Inferior parietal cortex (tissue), 1 donor: ENCODE results near the gene LIN7A.
"Not testable (repeated sequence)": the region's sequence is repeated elsewhere in the genome, so short reads cannot be mapped to it uniquely, and the experiment has no call there.

Source experiments
- DNase-seq: peaks from one replicate; pipeline ENCODE4 v3.0.0-alpha.2; 2016; ENCODE audit errors: extremely low spot score

LIN7A gene

DNA sequence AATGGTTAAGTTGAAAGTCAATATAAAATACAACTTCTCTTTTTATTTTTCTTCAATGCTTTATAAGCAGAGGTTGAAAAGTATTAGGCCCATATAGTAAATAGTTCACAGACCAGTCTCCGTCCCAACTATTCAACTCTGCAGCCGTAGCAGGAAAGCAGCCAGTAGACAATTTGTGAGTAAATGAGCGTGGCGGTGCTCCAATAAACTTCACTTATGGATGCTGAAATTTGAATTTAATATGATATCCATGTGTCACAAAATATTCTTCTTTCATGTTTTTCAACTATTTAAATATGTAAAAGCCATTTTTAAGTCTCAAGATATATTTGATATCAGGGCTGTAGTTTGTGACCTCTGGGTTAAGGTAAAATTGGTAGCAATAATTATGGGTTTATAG, 17.7 kb downstream of the LIN7A start:
- no peak for DNase-seq

GRCh38 chr12:80917651-80918050, 20.1 kb downstream of the LIN7A start:
- no peak for DNase-seq

DNA sequence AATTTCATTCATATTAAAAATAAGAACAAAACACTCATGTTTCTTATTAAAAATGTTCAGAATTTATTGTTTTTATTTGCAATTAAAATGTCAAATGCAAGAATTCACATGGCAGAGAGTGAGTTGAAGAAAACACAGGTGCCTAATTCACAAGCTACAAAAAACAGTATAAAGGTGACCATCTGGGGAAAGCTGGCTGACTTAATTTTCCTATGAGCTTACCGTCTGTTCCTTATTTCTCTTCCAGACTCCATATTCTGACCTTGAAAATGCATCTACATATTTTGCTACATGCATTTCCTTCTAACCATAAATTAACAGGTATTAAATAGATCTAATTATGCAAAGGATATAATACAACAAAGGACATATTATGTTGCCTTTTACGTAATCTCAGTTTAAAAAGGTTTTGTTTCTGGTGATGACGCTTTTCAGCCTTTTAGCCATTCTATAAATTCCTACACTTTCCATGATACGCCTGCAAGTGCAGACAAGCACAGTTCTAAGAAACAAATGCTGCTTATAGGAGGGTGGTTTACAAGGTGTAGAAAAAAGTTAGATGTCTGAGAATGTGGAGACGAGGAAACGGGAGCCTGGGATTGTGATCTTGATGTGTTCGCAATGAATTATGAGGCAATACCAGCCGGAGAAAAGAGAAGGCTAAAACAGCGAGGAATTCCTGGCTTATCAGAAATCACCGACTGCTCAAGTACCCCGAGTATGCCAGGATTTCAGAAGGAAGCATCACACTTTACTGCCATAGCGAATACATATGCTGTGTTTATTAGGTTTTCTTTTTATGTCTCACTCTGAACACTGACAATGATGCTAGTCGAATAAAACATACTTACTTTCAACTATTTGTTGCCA, 24.6 kb downstream of the LIN7A start:
- no peak for DNase-seq

GRCh38 chr12:80909370-80909769, 28.4 kb downstream of the LIN7A start:
- DNase-seq = no peak

DNA sequence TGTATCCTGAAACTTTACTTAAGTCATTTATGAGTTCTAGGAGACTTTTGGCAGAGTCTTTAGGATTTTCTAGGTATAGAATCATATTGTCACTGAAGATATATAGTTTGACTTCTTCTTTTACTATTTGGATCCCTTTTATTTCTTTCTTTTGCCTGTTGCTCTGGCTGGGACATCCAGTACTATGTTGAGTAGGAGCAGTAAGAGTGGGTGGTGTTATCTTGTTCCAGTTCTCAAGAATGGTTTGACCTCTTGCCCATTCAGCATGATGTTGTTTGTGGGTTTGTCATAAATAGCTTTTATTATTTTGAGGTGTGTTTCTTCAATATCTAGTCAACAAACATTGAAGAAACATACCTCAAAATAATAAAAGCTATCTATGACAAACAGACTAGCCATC, 35.0 kb downstream of the LIN7A start:
- no peak for DNase-seq

- no peak for DNase-seq
Observed at GRCh38 chr12:80901661-80902060, 36.1 kb downstream of the LIN7A start.

GRCh38 chr12:80895240-80895639, 42.5 kb downstream of the LIN7A start:
- no peak for DNase-seq

DNA sequence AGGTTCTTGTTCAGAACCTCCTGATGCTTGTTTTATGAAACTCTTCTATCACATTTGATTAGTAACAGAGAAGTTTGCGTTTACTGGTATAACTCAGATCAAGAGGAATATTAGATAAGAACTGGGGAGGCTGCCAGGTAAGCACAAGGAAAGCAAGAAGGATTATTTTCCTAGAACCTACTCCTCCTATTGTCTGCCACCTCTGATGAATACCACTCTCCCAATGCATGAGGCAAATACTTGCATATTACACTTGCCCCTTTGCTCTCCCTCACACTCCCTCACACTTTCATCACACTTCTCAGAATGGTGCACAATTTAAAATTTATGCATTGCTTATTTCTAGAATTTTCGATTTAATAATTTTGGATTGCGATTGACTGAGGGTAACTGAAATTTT, 43.6 kb downstream of the LIN7A start:
- no peak for DNase-seq

DNA sequence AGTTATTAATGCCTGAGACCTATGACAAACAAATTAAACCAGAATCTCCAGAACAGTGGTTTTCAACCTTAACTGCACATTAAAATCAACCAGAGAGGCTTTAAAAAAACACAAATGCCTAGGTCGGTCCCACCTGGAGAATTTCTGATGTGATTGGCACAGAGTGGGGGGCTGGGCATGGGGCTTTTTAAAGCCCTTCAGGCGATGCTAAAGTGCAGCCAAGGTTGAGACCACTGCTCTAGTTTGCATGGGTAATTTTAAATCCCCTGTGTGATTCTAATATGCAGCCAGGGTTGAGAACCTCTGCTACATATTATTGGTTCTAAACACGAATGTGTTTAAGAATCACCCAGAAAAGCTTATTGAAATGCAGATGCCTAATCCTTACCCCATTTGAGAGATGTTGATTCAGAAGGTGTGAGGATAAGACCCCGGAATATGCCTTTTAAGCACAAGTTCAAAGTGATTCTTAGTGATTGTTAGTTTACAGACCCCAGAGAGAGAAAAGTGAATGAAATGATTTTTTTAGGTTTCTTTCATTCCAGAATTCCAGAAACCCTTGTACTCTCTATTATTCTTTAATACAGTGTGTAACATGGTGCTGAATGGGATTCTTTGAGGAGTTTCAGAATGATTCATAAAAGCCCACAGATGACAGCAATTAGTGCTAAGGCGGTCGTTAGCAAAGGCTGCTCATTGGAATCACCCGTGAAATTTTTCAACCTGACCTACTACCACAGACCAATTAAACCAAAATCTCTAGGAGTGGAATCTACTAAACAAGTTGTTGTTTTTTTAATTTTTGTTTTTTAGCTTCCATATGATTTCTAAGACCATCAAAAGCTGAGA, 44.9 kb downstream of the LIN7A start:
- DNase-seq = no peak

- no peak for DNase-seq
Observed at GRCh38 chr12:80884651-80885050, 53.1 kb downstream of the LIN7A start.

- DNase-seq = no peak
Observed at GRCh38 chr12:80881106-80881505, 56.6 kb downstream of the LIN7A start.

- not testable (repeated sequence) for DNase-seq
Observed at GRCh38 chr12:80878452-80878851, 59.3 kb downstream of the LIN7A start.

DNA sequence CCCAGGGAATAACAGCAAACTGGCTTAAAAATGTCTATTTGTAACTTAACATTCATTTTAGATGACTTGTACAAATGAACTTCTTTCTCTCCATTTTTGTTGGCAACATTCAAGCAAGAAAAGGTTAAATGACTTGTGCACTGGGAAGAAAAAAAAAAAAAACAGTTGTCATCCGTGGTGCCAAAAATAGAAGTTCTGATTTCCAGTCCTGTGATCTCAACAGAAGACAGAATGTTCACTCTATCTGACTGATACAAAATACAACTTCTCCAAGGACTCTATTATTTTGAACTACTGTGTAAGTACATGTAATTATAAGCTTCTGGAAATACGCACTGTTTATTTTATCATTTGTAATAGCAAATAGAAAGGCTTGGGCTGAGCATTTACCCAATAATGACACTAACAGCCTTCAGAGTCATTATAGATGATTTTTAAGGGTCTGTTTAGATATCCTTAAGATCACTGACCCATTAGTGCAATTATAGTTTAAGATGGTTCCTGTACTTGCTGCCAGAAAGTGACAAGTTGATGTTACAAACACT, 59.9 kb downstream of the LIN7A start:
- DNase-seq = no peak

GRCh38 chr12:80872053-80872452, 65.7 kb downstream of the LIN7A start:
- DNase-seq = no peak

DNA sequence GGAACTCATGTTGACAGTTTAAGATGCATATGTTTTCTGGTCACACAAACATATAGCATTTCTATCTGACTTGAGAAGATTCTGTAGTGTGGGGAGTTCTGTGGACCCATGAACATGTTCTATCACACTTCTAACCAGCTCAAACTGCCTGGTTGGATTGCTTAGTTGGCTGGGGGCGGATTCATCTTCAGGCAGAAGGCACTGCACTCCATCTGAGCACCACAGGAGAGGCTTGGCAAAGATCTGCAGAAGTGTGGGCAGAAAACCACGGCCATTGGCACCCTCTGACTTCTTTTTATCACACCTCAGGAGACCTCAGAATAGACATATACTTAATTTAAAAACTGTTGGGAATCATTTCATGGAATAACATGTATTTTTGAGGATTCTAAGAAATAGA, 68.5 kb downstream of the LIN7A start:
- no peak for DNase-seq

DNA sequence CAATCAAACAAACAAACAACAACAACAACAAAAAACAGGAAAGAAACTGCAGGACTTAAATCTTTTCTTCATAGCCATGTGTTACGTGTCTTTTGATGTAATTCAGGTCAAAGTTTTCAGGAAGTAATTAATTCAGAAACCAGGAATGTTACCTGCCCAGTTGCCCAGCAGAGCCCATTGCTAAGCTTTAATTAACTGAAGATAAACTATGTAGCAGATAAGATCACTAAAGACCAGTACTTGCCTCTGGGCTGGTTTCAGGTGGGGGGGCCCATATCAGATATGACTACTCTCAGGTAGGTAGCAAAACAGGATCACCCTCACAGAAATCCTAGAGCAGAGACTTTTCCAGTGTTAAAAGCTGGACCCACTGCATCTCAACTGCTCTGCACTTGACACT, 69.2 kb downstream of the LIN7A start:
- DNase-seq = no peak

DNA sequence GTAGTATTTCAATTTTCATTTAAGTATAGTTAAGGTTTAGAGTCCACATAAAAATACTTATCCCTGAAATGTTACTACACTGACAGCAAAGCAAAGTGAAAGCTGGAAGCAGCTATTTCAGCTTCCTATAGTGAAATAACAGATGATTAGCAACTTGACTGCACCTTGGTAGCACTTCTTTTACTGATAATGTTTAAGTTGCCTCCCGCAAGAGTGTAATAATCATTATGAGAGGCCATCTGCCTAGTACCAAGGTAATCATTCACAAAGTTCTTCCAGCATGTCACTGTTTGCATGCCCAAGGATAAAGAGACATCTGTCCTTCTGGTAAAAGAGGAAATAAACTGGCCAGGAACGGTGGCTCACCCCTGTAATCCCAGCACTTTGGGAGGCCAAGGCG, 69.8 kb downstream of the LIN7A start:
- DNase-seq = no peak

- no peak for DNase-seq
Observed at GRCh38 chr12:80864046-80864735, 73.5 kb downstream of the LIN7A start.

- no peak for DNase-seq
Observed at GRCh38 chr12:80862531-80862930, 75.2 kb downstream of the LIN7A start.

GRCh38 chr12:80861641-80862378, 75.9 kb downstream of the LIN7A start:
- no peak for DNase-seq

- DNase-seq = no peak
Observed at GRCh38 chr12:80860928-80861327, 76.8 kb downstream of the LIN7A start.
